Lower leg skin (tissue), 4 donors: ENCODE measurements around the gene CTSE. TPM values are rescaled to one million over a fixed set of nuclear protein-coding genes. Genes with fewer than 3 reads are reported as not detected.

Experiments
- DNase-seq, 2 donors: peaks; one replicate each; pipeline ENCODE4 v3.0.0-alpha.2; 2019; ENCODE audit warnings: low spot score in 2 of 2
- H3K4me3 ChIP-seq: fragments of 200-600 bp; sonication (generic); 2 replicates; pipeline ENCODE4 v1.5.1; 2017; ENCODE audit warnings: mild to moderate bottlenecking, low read depth; ENCODE audit not compliant: poor library complexity, severe bottlenecking
- POLR2A ChIP-seq, 2 donors: fragments of 450-650 bp; IDR thresholded peaks; one replicate each; pipeline ENCODE4 v1.6.1; 2016 to 2017; ENCODE audit warnings: antibody characterized with exemption in 2 of 2, mild to moderate bottlenecking in 1 of 2, moderate library complexity in 1 of 2
- WGBS, 2 donors: methylation state at CpG; one replicate each; pipeline ENCODE4 v1.1.5; 2018; 5-methylcytosine and 5-hydroxymethylcytosine counted together
- intact Hi-C: fragments of 100-400 bp; cut with DNase I; formaldehyde crosslinking; loops from one replicate; pipeline ENCODE4 v1.15.0; 2023; ENCODE audit warnings: low total_unique reads
- total RNA-seq, 4 donors: library from RNA; depleted of rRNA; stranded (reverse); fragments of >200 nt; gene quantifications; one replicate each; pipeline ENCODE4 v1.1.0, GENCODE V29; 2016
- TF ChIP-seq, protein P1 (sequence below), 3 donors: fragments of 450-650 bp; IDR thresholded peaks; one replicate each; pipeline ENCODE4 v1.5.1; 2016; ENCODE audit warnings: antibody characterized with exemption in 3 of 3, mild to moderate bottlenecking in 3 of 3, moderate library complexity in 2 of 3

CTSE gene
- total RNA-seq, 4 donors from 2014 or later, result not detected

DNA sequence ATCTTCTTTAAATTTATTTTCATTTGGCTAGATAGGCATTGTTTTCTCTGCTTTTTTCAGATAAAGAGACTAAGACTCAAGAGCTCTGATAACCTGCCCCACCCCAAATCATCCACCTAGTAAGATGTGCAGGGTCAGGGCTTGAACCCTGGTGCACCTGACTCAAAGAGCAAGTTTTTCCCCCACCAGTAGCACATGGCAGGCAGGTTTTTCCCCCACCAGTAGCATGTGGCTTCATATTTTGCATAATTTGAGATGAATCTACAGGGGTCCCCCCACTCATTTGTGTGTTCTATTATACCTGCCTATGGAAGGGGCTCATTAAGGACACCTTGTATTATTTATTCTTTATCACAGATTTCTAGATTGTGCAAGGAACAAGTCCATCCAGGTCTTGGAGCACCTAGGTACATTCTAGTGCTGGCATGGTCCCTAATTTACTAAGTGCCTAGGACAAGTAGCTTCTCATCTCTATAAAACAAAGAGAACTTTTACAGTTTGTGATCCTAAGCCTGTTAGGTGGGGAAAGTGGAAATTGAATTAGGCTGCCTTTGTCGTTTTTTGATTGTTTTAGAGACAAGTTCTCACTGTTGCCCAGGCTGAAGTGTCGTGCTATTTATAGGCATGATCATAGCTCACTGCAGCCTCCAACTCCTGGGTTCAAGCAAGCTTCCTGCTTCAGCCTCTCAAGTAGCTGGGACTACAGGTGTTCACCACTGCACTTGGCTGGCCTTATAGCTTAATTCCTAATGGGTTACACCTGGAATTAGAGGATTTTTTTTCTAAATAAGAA, 13.2 kb upstream of the CTSE start:
- H3K4me3 ChIP-seq, result no peak overlapping the region
- TF ChIP-seq POLR2A (IDR thresholded peaks at IDR 0.05), result no peak
- TF ChIP-seq, protein P1, sequence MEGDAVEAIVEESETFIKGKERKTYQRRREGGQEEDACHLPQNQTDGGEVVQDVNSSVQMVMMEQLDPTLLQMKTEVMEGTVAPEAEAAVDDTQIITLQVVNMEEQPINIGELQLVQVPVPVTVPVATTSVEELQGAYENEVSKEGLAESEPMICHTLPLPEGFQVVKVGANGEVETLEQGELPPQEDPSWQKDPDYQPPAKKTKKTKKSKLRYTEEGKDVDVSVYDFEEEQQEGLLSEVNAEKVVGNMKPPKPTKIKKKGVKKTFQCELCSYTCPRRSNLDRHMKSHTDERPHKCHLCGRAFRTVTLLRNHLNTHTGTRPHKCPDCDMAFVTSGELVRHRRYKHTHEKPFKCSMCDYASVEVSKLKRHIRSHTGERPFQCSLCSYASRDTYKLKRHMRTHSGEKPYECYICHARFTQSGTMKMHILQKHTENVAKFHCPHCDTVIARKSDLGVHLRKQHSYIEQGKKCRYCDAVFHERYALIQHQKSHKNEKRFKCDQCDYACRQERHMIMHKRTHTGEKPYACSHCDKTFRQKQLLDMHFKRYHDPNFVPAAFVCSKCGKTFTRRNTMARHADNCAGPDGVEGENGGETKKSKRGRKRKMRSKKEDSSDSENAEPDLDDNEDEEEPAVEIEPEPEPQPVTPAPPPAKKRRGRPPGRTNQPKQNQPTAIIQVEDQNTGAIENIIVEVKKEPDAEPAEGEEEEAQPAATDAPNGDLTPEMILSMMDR (IDR thresholded peaks at IDR 0.05), result no peak
- DNase-seq, result no peak
- intact Hi-C loops, result loop anchor here (1.0 kb wide), 1 partner anchor 23 kb away; no protein-coding TSS in a partner anchor
- WGBS, 2 donors, result 19 to 20% methylated on average over 2 of the region's 2 CpGs

DNA sequence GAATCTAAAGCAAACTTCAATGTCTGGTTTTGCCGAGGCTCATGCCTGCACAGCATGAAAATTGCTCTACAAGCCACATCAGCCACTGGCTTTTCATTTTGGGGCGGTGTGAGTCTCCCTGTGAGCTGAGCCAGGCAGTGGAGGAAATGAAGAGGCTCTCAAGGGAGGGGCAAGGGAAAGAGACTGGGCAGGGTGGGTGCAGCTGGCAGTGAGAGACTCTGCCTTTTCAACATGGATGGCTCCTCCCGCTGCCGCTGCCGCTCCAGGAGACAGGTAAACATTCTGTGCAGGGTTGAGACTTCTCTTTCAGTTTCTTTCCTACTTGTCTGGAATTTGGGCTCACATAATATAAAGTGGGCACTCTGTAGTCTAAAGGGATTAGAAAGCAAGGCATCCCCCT, 11.3 kb upstream of the CTSE start:
- DNase-seq, result no peak
- intact Hi-C loops, result no loop called here
- TF ChIP-seq, protein P1 (IDR thresholded peaks at IDR 0.05), result no peak
- no peak for TF ChIP-seq POLR2A (IDR thresholded peaks at IDR 0.05)
- H3K4me3 ChIP-seq, result no peak overlapping the region
- WGBS, 2 donors, result 27 to 34% methylated on average over 5 of the region's 5 CpGs

DNA sequence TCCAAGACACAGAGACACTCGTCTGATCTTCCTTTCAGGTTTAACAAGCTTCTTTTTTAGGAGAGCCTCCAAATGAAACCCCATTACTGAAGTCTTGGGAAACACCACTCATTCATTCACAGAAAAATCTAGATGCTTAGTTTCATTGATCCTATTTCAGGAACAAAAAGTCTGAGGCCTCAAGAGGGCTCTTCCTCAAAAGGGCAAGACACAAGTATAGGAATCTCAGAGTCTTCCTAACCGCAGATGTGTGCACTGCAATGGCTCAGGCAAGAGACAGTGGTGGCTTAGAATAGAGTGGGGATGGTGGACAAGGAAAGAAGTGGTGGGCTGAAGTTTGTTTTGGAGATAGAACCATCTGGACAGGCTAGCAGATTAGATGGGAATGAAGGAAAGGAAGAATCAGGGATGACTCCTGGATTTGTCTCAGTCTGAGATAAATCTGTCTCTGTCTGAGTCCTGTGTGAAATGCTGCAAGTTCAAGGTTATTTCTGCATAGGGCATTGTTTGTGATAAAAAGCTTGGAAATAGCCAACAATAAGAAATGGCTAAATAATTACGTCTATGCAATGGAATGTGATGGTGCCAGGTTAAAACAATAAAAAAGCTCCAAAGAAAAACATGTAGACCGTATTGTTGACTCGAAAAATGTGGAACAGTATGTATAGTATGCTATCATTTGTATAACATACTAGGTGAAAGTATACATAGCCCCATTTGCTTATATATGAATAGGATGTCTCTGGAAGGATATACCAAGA, 8.9 kb upstream of the CTSE start:
- DNase-seq, result no peak
- no peak overlapping the region for H3K4me3 ChIP-seq
- intact Hi-C loops, result no loop called here
- TF ChIP-seq, protein P1 (IDR thresholded peaks at IDR 0.05), result no peak
- TF ChIP-seq POLR2A (IDR thresholded peaks at IDR 0.05), result no peak
- WGBS, 2 donors, result 80 to 83% methylated on average over 5 of the region's 5 CpGs

DNA sequence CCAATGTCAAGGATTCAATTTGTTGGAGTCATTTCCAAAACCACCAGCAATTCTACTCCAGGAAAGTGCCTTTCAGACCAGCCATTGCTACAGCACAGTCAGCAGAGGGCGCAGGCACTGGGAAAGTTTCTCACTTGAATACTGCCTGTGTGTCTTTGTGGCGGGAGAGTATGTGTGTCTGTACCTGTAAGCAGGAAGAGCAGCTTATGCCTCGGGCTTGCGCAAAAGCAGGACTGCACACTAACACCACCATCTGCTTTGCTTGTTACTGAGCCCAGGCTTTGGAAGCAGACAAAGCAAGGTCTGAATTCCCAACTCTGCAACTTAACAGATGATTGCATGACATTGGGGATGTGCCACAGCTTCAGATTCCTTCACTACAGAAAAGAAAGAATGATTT, 7.0 kb upstream of the CTSE start:
- TF ChIP-seq, protein P1 (IDR thresholded peaks at IDR 0.05), result no peak
- 5 to 8% methylated on average over 4 of the region's 4 CpGs for WGBS, 2 donors
- DNase-seq, result peak in 1 of 2 donors; percentile 52
- intact Hi-C loops, result no loop called here
- H3K4me3 ChIP-seq, result no peak overlapping the region

DNA sequence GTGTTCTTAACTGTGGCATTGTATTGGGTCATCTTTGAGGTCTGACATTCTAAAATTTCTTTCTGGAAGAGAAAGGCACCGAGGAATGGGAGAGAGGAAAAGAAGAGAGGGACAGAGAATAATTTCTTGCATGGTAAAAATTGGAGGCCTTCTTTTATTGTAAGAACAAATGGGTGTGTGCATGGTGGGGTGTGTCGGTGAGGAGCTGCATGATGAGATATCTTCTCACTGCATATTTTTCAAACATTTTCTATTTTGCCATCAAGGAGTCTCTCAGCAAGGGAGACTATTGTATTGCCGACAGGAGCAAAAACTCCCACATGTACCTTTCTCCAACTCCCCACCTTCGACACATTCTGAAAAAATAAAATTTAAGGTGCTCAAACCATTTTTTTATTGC, 6.5 kb upstream of the CTSE start:
- TF ChIP-seq, protein P1 (IDR thresholded peaks at IDR 0.05), result no peak
- TF ChIP-seq POLR2A (IDR thresholded peaks at IDR 0.05), result no peak
- no peak for DNase-seq
- H3K4me3 ChIP-seq, result no peak overlapping the region
- intact Hi-C loops, result no loop called here
- 59 to 65% methylated on average over 4 of the region's 4 CpGs for WGBS, 2 donors
